A673 (cell line): ENCODE results near the gene MYOG.

ENCODE experiments used
- EZH2 ChIP-seq: fragments of 200-600 bp; sonication (generic); IDR thresholded peaks from 2 replicates; pipeline ENCODE4 v1.6.1; 2017; ENCODE audit warnings: borderline replicate concordance, low read depth, mild to moderate bottlenecking, mixed read lengths, antibody characterized with exemption, low read length; ENCODE audit not compliant: poor library complexity, severe bottlenecking
- TF ChIP-seq, protein P1 (sequence below): fragments of 300-800, 200-600 bp; sonication (generic); conservative IDR thresholded peaks from 2 replicates; pipeline ENCODE4 v1.5.1; 2017; ENCODE audit warnings: low read depth, mild to moderate bottlenecking, antibody characterized with exemption, low read length, moderate library complexity, mixed read lengths

DNA sequence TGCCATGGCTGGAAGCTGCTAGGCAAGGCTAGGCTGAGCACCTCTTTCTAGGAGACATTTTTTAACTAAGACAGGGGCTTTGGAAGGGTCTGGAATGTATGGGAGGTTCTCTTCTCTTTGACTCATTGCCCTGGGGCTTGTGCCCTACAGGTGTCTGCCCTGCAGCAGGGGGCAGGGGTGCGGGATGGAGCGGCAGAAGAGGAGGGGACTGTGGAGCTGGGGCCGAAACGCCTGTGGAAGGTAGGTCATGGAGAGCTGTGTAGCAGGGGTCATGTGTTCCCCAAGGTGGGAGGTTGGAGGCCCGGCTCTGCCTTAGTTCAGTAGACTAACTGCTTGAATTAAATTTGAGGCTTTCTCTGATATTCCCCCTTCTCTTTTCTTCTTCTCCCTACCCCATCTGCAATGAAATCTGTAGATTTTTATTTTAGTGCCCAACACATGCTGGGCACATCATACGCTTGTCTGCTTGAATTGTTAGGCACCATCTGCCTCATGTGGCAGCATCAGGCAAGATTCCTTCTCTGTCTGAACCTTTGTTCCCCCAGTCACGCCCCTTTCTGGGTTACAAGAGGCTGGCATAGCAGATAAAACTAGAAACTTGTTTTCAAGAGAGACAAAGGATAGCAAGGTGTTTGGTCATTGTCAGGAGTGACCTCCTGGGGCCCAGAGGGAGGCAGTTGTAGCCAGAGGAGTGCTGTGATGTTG is 41.1 kb downstream of the MYOG start:
- TF ChIP-seq, protein P1, sequence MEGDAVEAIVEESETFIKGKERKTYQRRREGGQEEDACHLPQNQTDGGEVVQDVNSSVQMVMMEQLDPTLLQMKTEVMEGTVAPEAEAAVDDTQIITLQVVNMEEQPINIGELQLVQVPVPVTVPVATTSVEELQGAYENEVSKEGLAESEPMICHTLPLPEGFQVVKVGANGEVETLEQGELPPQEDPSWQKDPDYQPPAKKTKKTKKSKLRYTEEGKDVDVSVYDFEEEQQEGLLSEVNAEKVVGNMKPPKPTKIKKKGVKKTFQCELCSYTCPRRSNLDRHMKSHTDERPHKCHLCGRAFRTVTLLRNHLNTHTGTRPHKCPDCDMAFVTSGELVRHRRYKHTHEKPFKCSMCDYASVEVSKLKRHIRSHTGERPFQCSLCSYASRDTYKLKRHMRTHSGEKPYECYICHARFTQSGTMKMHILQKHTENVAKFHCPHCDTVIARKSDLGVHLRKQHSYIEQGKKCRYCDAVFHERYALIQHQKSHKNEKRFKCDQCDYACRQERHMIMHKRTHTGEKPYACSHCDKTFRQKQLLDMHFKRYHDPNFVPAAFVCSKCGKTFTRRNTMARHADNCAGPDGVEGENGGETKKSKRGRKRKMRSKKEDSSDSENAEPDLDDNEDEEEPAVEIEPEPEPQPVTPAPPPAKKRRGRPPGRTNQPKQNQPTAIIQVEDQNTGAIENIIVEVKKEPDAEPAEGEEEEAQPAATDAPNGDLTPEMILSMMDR, result no peak
- no peak for TF ChIP-seq EZH2
